GM21723 (cell line): ENCODE results near the gene RAPGEF5.

Experiments
- ATAC-seq: cut with Tn5 transposase; IDR thresholded peaks from one replicate; pipeline ENCODE4 v1.9.1; 2021; ENCODE audit warnings: mild to moderate bottlenecking, moderate library complexity; ENCODE audit not compliant: unreplicated experiment

RAPGEF5 gene

GRCh38 chr7:22356701-22357310, at the start of gene RAPGEF5:
TSS of gene RAPGEF5 (minus strand) at chr7:22357154. CDS start at chr7:22357060, 94 bp downstream.
- peak; percentile 60 for ATAC-seq

GRCh38 chr7:22406715-22407114, 49.8 kb upstream of the RAPGEF5 start:
- ATAC-seq: no peak

- no peak for ATAC-seq
These were observed 47.6 kb upstream of the RAPGEF5 start for GRCh38 chr7:22404421-22405023.

GRCh38 chr7:22403344-22403743, 46.4 kb upstream of the RAPGEF5 start:
- ATAC-seq: no peak

GRCh38 chr7:22402250-22402649, 45.3 kb upstream of the RAPGEF5 start:
- ATAC-seq: peak; percentile 50

GRCh38 chr7:22400936-22401553, 44.1 kb upstream of the RAPGEF5 start:
- no peak for ATAC-seq

- no peak for ATAC-seq
These were observed 43.3 kb upstream of the RAPGEF5 start for GRCh38 chr7:22400150-22400814.

GRCh38 chr7:22399546-22399945, 42.6 kb upstream of the RAPGEF5 start:
- ATAC-seq: no peak

- ATAC-seq: no peak
These were observed 42.1 kb upstream of the RAPGEF5 start for GRCh38 chr7:22399091-22399490.

- no peak for ATAC-seq
These were observed 41.0 kb upstream of the RAPGEF5 start for GRCh38 chr7:22397981-22398380.

- ATAC-seq: no peak
These were observed 38.3 kb upstream of the RAPGEF5 start for GRCh38 chr7:22395222-22395621.

GRCh38 chr7:22394739-22395138, 37.8 kb upstream of the RAPGEF5 start:
- ATAC-seq: no peak

GRCh38 chr7:22393913-22394729, 37.2 kb upstream of the RAPGEF5 start:
- ATAC-seq: no peak

GRCh38 chr7:22390516-22390915, 33.6 kb upstream of the RAPGEF5 start:
- no peak for ATAC-seq

GRCh38 chr7:22389892-22390291, 32.9 kb upstream of the RAPGEF5 start:
- no peak for ATAC-seq

- ATAC-seq: no peak
These were observed 30.6 kb upstream of the RAPGEF5 start for GRCh38 chr7:22387583-22387982.

- ATAC-seq: peak; percentile 72
These were observed 29.9 kb upstream of the RAPGEF5 start for GRCh38 chr7:22386865-22387264.

- peak; percentile 50 for ATAC-seq
These were observed 29.4 kb upstream of the RAPGEF5 start for GRCh38 chr7:22386206-22386858.

GRCh38 chr7:22385326-22385725, 28.4 kb upstream of the RAPGEF5 start:
- ATAC-seq: no peak

GRCh38 chr7:22380333-22380732, 23.4 kb upstream of the RAPGEF5 start:
- ATAC-seq: no peak
